ENCODE data around the gene HCAR2. TPM values are rescaled to one million over a fixed set of nuclear protein-coding genes. Genes with fewer than 3 reads are reported as not detected.
"Not testable (repeated sequence)": the region's sequence is repeated elsewhere in the genome, so short reads cannot be mapped to it uniquely, and the experiment has no call there.

The HCAR2 gene
- not detected in 2 replicates for total RNA-seq
- long read RNA-seq, result 0 reads

GRCh38 chr12:122702890-122703611 is at the start of gene HCAR2:
Gene HCAR2 (minus strand): TSS chr12:122703357. CDS start chr12:122703283, 74 bp downstream.
- H3K4me1 Mint-ChIP-seq (ENCODE audit: unreplicated experiment); H3K27ac Mint-ChIP-seq (ENCODE audit: unreplicated experiment); H3K9me3 Mint-ChIP-seq (ENCODE audit: unreplicated experiment); DNase-seq (ENCODE audit: extremely low spot score, unreplicated experiment); H3K36me3 Mint-ChIP-seq (ENCODE audit: unreplicated experiment); H3K4me3 Mint-ChIP-seq (ENCODE audit: unreplicated experiment); H3K27me3 Mint-ChIP-seq (ENCODE audit: unreplicated experiment): not testable (repeated sequence)

- no peaks in the 10 kb centered on the region for H3K27me3 Mint-ChIP-seq (ENCODE audit: unreplicated experiment)
- peaks cover 27% of the 10 kb centered on the region for H3K4me1 Mint-ChIP-seq (ENCODE audit: unreplicated experiment)
Measured at GRCh38 chr12:122752464-122753318, 49.5 kb upstream of the HCAR2 start, which contains the start of gene DENR. Gene DENR (plus strand): TSS chr12:122752824. CDS start chr12:122753702, 878 bp downstream.

DNA sequence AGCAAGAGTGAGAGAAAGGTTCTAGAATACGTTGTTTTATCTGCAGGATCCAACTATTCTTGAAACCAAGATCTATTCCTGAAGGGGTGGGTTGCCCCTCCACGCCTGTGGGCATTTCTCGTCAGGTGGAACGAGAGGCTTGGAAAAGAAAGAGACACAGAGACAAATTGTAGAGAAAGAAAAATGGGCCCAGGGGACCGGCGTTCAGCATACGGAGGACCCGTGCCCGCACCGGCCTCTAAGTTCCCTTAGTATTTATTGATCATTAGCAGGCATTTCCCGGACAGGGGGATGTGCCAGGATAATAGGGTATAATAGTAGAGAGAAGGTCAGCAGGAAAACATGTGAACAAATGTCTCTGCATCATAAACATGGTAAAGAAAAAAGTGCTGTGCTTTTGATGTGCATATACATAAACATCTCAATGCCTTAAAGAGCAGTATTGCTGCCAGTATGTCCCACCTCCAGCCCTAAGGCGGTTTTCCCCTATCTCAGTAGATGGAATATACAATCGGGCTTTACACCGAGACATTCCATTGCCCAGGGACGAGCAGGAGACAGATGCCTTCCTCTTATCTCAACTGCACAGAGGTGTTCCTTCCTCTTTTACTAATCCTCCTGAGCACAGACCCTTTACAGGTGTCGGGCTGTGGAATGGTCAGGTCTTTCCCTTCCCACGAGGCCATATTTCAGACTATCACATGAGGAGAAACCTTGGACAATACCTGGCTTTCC is 47.8 kb upstream of the HCAR2 start:
- peaks cover 16% of the 10 kb centered on the region for H3K36me3 Mint-ChIP-seq (ENCODE audit: unreplicated experiment)
- H3K27ac Mint-ChIP-seq (ENCODE audit: unreplicated experiment); H3K27me3 Mint-ChIP-seq (ENCODE audit: unreplicated experiment); H3K9me3 Mint-ChIP-seq (ENCODE audit: unreplicated experiment); H3K4me3 Mint-ChIP-seq (ENCODE audit: unreplicated experiment); DNase-seq (ENCODE audit: extremely low spot score, unreplicated experiment): not testable (repeated sequence)
- peaks cover 27% of the 10 kb centered on the region for H3K4me1 Mint-ChIP-seq (ENCODE audit: unreplicated experiment)

More at GRCh38 chr12:122752464-122753318, 49.5 kb upstream of the HCAR2 start, which contains the start of gene DENR:
- peak; percentile 97 for TF ChIP-seq CTCF (IDR thresholded peaks at IDR 0.05)
- DNase-seq (ENCODE audit: extremely low spot score, unreplicated experiment), result peak; percentile 100
- peaks cover 31% of the 10 kb centered on the region for H3K36me3 Mint-ChIP-seq (ENCODE audit: unreplicated experiment)
- peak within 1 kb of the TSS; percentile 89 for H3K27ac Mint-ChIP-seq (ENCODE audit: unreplicated experiment)
- peak within 1 kb of the TSS; percentile 95 for H3K4me3 Mint-ChIP-seq (ENCODE audit: unreplicated experiment)
- no peaks in the 10 kb centered on the region for H3K9me3 Mint-ChIP-seq (ENCODE audit: unreplicated experiment)

- DNase-seq (ENCODE audit: extremely low spot score, unreplicated experiment), result no peak
- Mint-ChIP-seq H3K27ac (ENCODE audit: unreplicated experiment) (no peak overlapping the region), H3K9me3 (ENCODE audit: unreplicated experiment) (no peaks in the 10 kb centered on the region), H3K4me1 (ENCODE audit: unreplicated experiment) (peaks cover 22% of the 10 kb centered on the region), H3K4me3 (ENCODE audit: unreplicated experiment) (no peak overlapping the region), H3K36me3 (ENCODE audit: unreplicated experiment) (peaks cover 8% of the 10 kb centered on the region), H3K27me3 (ENCODE audit: unreplicated experiment) (no peaks in the 10 kb centered on the region)
- no peak for TF ChIP-seq CTCF (IDR thresholded peaks at IDR 0.05)
Measured at GRCh38 chr12:122749569-122750332, 46.6 kb upstream of the HCAR2 start.

- Mint-ChIP-seq H3K27me3 (ENCODE audit: unreplicated experiment) (no peaks in the 10 kb centered on the region), H3K4me3 (ENCODE audit: unreplicated experiment) (no peak overlapping the region), H3K4me1 (ENCODE audit: unreplicated experiment) (peaks cover 8% of the 10 kb centered on the region), H3K36me3 (ENCODE audit: unreplicated experiment) (no peaks in the 10 kb centered on the region), H3K27ac (ENCODE audit: unreplicated experiment) (no peak overlapping the region), H3K9me3 (ENCODE audit: unreplicated experiment) (no peaks in the 10 kb centered on the region)
- no peak for DNase-seq (ENCODE audit: extremely low spot score, unreplicated experiment)
- TF ChIP-seq CTCF (IDR thresholded peaks at IDR 0.05), result no peak
Measured at GRCh38 chr12:122747224-122748135, 44.3 kb upstream of the HCAR2 start.
